ENCODE data around the gene FAT4.

DNA sequence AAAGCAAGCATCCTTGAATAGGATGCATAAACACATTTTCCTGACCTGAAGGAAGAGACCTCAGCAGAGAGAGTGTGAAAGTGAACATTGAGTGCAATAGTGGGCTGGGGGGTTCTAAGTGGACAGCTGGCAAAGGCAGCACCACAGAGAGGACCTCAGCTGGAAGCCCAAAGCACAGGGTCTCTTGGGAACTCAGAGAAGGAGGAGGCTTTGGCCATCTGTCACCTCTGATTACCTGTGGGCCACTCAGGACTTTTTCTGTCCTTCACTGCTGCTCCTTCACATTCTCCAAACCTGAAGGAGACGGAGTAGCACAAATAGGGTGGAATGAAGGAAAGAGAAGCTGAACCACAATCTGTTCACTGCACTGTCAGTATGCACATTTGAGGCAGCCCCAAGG lies 37.9 kb upstream of the FAT4 start:
- TF ChIP-seq, protein P1, sequence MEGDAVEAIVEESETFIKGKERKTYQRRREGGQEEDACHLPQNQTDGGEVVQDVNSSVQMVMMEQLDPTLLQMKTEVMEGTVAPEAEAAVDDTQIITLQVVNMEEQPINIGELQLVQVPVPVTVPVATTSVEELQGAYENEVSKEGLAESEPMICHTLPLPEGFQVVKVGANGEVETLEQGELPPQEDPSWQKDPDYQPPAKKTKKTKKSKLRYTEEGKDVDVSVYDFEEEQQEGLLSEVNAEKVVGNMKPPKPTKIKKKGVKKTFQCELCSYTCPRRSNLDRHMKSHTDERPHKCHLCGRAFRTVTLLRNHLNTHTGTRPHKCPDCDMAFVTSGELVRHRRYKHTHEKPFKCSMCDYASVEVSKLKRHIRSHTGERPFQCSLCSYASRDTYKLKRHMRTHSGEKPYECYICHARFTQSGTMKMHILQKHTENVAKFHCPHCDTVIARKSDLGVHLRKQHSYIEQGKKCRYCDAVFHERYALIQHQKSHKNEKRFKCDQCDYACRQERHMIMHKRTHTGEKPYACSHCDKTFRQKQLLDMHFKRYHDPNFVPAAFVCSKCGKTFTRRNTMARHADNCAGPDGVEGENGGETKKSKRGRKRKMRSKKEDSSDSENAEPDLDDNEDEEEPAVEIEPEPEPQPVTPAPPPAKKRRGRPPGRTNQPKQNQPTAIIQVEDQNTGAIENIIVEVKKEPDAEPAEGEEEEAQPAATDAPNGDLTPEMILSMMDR (IDR thresholded peaks at IDR 0.05): no peak
- TF ChIP-seq POLR2A (IDR thresholded peaks at IDR 0.05): no peak

Data from right lobe of liver (tissue), 4 donors.